ENCODE measurements around the gene SERPINA10. TPM values are rescaled to one million over a fixed set of nuclear protein-coding genes. Genes with fewer than 3 reads are reported as not detected.

Gene SERPINA10
- total and polyA plus RNA-seq, 2 of the 13 experiments (the other 11 are each of a cell fraction or from before 2014, with no cell fraction given): 20.1 to 20.2 TPM

DNA sequence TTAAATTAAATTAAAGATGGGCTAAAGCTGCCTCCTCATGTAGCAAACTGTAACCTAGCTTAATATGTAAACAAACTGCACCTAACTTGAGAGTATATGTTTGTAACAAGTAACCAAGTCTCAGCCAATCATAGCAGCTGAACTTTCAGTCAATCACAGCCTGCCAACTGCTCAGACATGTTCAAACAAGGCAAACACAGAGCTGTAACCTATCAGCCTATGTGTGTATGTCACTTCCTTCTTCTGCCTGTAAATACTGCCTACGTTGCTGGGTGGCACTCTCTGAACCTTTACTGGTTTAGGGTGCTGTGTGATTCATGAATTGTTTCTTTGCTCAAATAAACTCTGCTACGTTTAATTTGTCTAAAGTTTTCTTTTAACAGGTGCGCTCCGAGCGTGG lies 27.2 kb upstream of the SERPINA10 start (continued):
- no peak for TF ChIP-seq ZNF609 (CRISPR knock-in tag; IDR thresholded peaks at IDR 0.05; ENCODE audit: borderline replicate concordance)
- no peak for TF ChIP-seq ZZZ3 (CRISPR knock-in tag; IDR thresholded peaks at IDR 0.05; ENCODE audit: borderline replicate concordance)
- no peak for TF ChIP-seq MIER3 (CRISPR knock-in tag; IDR thresholded peaks at IDR 0.05; ENCODE audit: borderline replicate concordance)
- TF ChIP-seq ARHGAP35 (CRISPR knock-in tag; IDR thresholded peaks at IDR 0.05; ENCODE audit: borderline replicate concordance): no peak
- no peak for TF ChIP-seq ZNF710 (CRISPR knock-in tag; IDR thresholded peaks at IDR 0.05; ENCODE audit: borderline replicate concordance)
- no peak for TF ChIP-seq NCOA5 (CRISPR knock-in tag; IDR thresholded peaks at IDR 0.05)
- no peak for TF ChIP-seq SYNCRIP (IDR thresholded peaks at IDR 0.05; ENCODE audit: insufficient read depth, low read depth, low read length)
- no peak for TF ChIP-seq ZNF629 (CRISPR knock-in tag; conservative IDR thresholded peaks at IDR 0.05)
- no peak for TF ChIP-seq GLMP (CRISPR knock-in tag; IDR thresholded peaks at IDR 0.05; ENCODE audit: borderline replicate concordance)
- TF ChIP-seq RFX3 (CRISPR knock-in tag; IDR thresholded peaks at IDR 0.05): no peak
- TF ChIP-seq NPAS2 (CRISPR knock-in tag; IDR thresholded peaks at IDR 0.05; ENCODE audit: borderline replicate concordance): no peak
- TF ChIP-seq NRL (CRISPR knock-in tag; IDR thresholded peaks at IDR 0.05; ENCODE audit: borderline replicate concordance): no peak
- TF ChIP-seq ZNF160 (CRISPR knock-in tag; IDR thresholded peaks at IDR 0.05): no peak
- TF ChIP-seq, protein P1, sequence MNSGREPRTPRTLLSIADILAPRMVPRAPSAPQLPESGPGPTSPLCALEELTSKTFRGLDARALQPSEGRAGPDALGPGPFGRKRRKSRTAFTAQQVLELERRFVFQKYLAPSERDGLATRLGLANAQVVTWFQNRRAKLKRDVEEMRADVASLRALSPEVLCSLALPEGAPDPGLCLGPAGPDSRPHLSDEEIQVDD (CRISPR knock-in tag; IDR thresholded peaks at IDR 0.05; ENCODE audit: borderline replicate concordance): no peak
- no peak for TF ChIP-seq ZNF850 (CRISPR knock-in tag; conservative IDR thresholded peaks at IDR 0.05)
- TF ChIP-seq SMAD3 (CRISPR knock-in tag; IDR thresholded peaks at IDR 0.05): 0 out of 2 replicates have a peak, but pooled peaks have one; percentile 48
- TF ChIP-seq MTA1 (CRISPR knock-in tag; IDR thresholded peaks at IDR 0.05; ENCODE audit: borderline replicate concordance): no peak
- TF ChIP-seq ADNP (CRISPR knock-in tag; IDR thresholded peaks at IDR 0.05): no peak
- TF ChIP-seq GABPB1 (CRISPR knock-in tag; IDR thresholded peaks at IDR 0.05): peak; percentile 66; the same call in 1 of the 2 replicates
- TF ChIP-seq SOX13 (IDR thresholded peaks at IDR 0.05): no peak
- TF ChIP-seq SOX13 (CRISPR knock-in tag; conservative IDR thresholded peaks at IDR 0.05 in 1 of 2, IDR thresholded peaks at IDR 0.05 in 1 of 2): no peak
- TF ChIP-seq E2F5 (CRISPR knock-in tag; conservative IDR thresholded peaks at IDR 0.05): no peak

Data from HepG2 (cell line).